H1 (cell line): ENCODE results near the gene SLC44A1. TPM values are rescaled to one million over a fixed set of nuclear protein-coding genes. Genes with fewer than 3 reads are reported as not detected.

Experiments used
- CHD2 ChIP-seq: IDR thresholded peaks from 2 replicates; pipeline ENCODE4 v1.6.1; 2012; ENCODE audit warnings: low read length, improper control_type of control experiment
- GTF2F1 ChIP-seq: IDR thresholded peaks from 2 replicates; pipeline ENCODE4 v1.6.1; 2012; ENCODE audit warnings: low read depth, low read length, improper control_type of control experiment, borderline replicate concordance
- RFX5 ChIP-seq: IDR thresholded peaks from 2 replicates; pipeline ENCODE4 v1.6.1; 2011; ENCODE audit warnings: low read depth, low read length, improper control_type of control experiment, borderline replicate concordance
- RXRA ChIP-seq: IDR thresholded peaks from 2 replicates; pipeline ENCODE4 v1.6.1; 2011; ENCODE audit warnings: low read depth, mild to moderate bottlenecking, low read length, moderate library complexity; ENCODE audit not compliant: insufficient read depth
- polyA plus RNA-seq, 7 experiments: library from polyadenylated mRNA; depleted of rRNA in 3 of 7; stranded (reverse) in 5 of 7; unstranded in 2 of 7; fragments of >200 nt in 5 of 7; fragments of 200-250 nt in 2 of 7; gene quantifications; 1 replicate in 5 of 7; 2 replicates in 1 of 7; 4 replicates in 1 of 7; pipeline versions ENCODE4 v1.2.1 to v1.2.3, GENCODE V29; 2011 to 2013; ENCODE audit warnings: missing spikeins in 2 of 7, mixed read lengths in 2 of 7
- total RNA-seq: library from RNA; stranded (reverse); fragmentation: NEBNext Ultra II Directional; extraction: Animal tissue kit (Norgen Biotek cat#: 25700); gene quantifications from 2 replicates; pipeline ENCODE4 v1.2.1, GENCODE V29; 2021
- TF ChIP-seq, protein P1 (sequence below), 3 experiments: IDR thresholded peaks; 1 replicate in 2 of 3; 2 replicates in 1 of 3; pipeline versions ENCODE4 v1.5.1 to v1.6.1; 2011; ENCODE audit warnings: low read length in 3 of 3, mild to moderate bottlenecking in 3 of 3, inconsistent platforms in 2 of 3, low read depth in 1 of 3, moderate library complexity in 1 of 3; ENCODE audit not compliant: insufficient read depth in 1 of 3; ENCODE audit errors: control extremely low read depth in 1 of 3

Gene SLC44A1
- total and polyA plus RNA-seq, 2 of the 8 experiments (the other 6 are each of a cell fraction or from before 2014, with no cell fraction given), result 30.5 to 71.2 TPM

DNA sequence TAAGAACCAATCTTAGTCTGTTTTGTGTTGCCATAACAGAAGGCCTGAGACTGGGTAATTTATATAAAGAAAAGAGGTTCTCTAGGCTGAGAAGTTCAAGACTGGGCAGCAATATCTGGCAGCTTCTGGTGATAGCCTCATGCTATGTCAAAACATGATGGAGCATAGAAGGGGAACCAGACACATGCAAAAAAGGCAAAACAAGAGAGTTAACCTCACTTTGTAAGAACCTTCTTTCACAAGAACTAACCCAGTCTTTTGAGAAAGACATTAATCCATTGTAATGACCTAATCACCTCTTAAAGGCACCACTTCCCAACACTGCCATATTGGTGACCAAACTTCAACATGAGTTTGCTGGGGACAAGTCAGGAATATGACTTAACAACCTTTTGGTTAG, 240.7 kb downstream of the SLC44A1 start (continued):
- TF ChIP-seq CHD2 (no peak), RFX5 (no peak), GTF2F1 (no peak), RXRA (no peak)
- TF ChIP-seq, protein P1, sequence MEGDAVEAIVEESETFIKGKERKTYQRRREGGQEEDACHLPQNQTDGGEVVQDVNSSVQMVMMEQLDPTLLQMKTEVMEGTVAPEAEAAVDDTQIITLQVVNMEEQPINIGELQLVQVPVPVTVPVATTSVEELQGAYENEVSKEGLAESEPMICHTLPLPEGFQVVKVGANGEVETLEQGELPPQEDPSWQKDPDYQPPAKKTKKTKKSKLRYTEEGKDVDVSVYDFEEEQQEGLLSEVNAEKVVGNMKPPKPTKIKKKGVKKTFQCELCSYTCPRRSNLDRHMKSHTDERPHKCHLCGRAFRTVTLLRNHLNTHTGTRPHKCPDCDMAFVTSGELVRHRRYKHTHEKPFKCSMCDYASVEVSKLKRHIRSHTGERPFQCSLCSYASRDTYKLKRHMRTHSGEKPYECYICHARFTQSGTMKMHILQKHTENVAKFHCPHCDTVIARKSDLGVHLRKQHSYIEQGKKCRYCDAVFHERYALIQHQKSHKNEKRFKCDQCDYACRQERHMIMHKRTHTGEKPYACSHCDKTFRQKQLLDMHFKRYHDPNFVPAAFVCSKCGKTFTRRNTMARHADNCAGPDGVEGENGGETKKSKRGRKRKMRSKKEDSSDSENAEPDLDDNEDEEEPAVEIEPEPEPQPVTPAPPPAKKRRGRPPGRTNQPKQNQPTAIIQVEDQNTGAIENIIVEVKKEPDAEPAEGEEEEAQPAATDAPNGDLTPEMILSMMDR (IDR thresholded peaks at IDR 0.05; ENCODE audit: control extremely low read depth in 1 of 3, insufficient read depth in 1 of 3, low read depth in 1 of 3, low read length in 3 of 3), result no peak

Other genes with a start within 250 kb of the SLC44A1 start
- gene FSD1L, start 203.4 kb downstream of the SLC44A1 start, total RNA-seq, result 4.8 and 6.2 TPM in 2 replicates
- 0.46 and 0.91 TPM in 2 replicates for gene FSD1L, start 203.4 kb downstream of the SLC44A1 start, polyA plus RNA-seq (2011; rRNA removed)